H9 (cell line): Measurements from ENCODE around the gene SPSB4. TPM values are rescaled to one million over a fixed set of nuclear protein-coding genes. Genes with fewer than 3 reads are reported as not detected.

Experiments used
- DNase-seq: peaks from one replicate; pipeline ENCODE4 v3.0.0-alpha.2; 2017
- H2AFZ ChIP-seq: one replicate; pipeline ENCODE4 v1.6.1; 2013; ENCODE audit warnings: mild to moderate bottlenecking, low read length, control low read depth, moderate library complexity
- H2AK5ac ChIP-seq: 2 replicates; pipeline ENCODE4 v1.6.1; 2013; ENCODE audit warnings: low read length, control low read depth, mixed read lengths; ENCODE audit not compliant: insufficient read length
- H2BK120ac ChIP-seq: one replicate; pipeline ENCODE4 v1.6.1; 2013; ENCODE audit warnings: low read depth, mild to moderate bottlenecking, low read length, control low read depth, inconsistent platforms; ENCODE audit not compliant: poor library complexity, severe bottlenecking
- H2BK12ac ChIP-seq: 2 replicates; pipeline ENCODE4 v1.6.1; 2013; ENCODE audit warnings: low read length, control low read depth, mixed read lengths, low read depth; ENCODE audit not compliant: insufficient read length
- H2BK15ac ChIP-seq: 2 replicates; pipeline ENCODE4 v1.6.1; 2013; ENCODE audit warnings: low read depth, low read length, control low read depth
- H2BK20ac ChIP-seq: one replicate; pipeline ENCODE4 v1.6.1; 2013; ENCODE audit warnings: low read depth, mild to moderate bottlenecking, low read length, control low read depth, inconsistent platforms; ENCODE audit not compliant: poor library complexity, severe bottlenecking
- H2BK5ac ChIP-seq: 2 replicates; pipeline ENCODE4 v1.6.1; 2013; ENCODE audit warnings: low read length, control low read depth, mixed read lengths; ENCODE audit not compliant: insufficient read length
- H3K14ac ChIP-seq: 2 replicates; pipeline ENCODE4 v1.6.1; 2013; ENCODE audit warnings: low read length, control low read depth; ENCODE audit not compliant: insufficient read depth
- H3K18ac ChIP-seq: 2 replicates; pipeline ENCODE4 v1.6.1; 2013; ENCODE audit warnings: low read depth, mild to moderate bottlenecking, mixed read lengths, low read length, control low read depth; ENCODE audit not compliant: insufficient read length
- H3K23ac ChIP-seq: 2 replicates; pipeline ENCODE4 v1.6.1; 2013; ENCODE audit warnings: low read length, control low read depth, mixed read lengths, low read depth; ENCODE audit not compliant: insufficient read length
- H3K23me2 ChIP-seq: 2 replicates; pipeline ENCODE4 v1.6.1; 2013; ENCODE audit warnings: low read depth, mild to moderate bottlenecking, mixed read lengths, low read length, control low read depth; ENCODE audit not compliant: insufficient read length, poor library complexity, severe bottlenecking
- H3K27ac ChIP-seq: 2 replicates; pipeline ENCODE4 v1.5.1; 2013; ENCODE audit warnings: low read length, control low read depth, mixed read lengths, low read depth; ENCODE audit not compliant: insufficient read length
- H3K27me3 ChIP-seq: 2 replicates; pipeline ENCODE4 v1.6.1; 2013; ENCODE audit warnings: low read length, control low read depth, inconsistent platforms; ENCODE audit not compliant: insufficient read depth
- H3K4ac ChIP-seq: 2 replicates; pipeline ENCODE4 v1.6.1; 2013; ENCODE audit warnings: low read depth, mild to moderate bottlenecking, control low read depth, inconsistent platforms, low read length, moderate library complexity
- H3K4me1 ChIP-seq: 2 replicates; pipeline ENCODE4 v1.6.1; 2013; ENCODE audit warnings: low read length, control low read depth, inconsistent platforms; ENCODE audit not compliant: insufficient read depth
- H3K4me2 ChIP-seq: 2 replicates; pipeline ENCODE4 v1.6.1; 2013; ENCODE audit warnings: low read length, control low read depth, mixed read lengths; ENCODE audit not compliant: insufficient read length, insufficient read depth
- H3K56ac ChIP-seq: 2 replicates; pipeline ENCODE4 v1.6.1; 2013; ENCODE audit warnings: low read depth, mild to moderate bottlenecking, mixed read lengths, low read length, control low read depth; ENCODE audit not compliant: insufficient read length
- H3K79me1 ChIP-seq: 2 replicates; pipeline ENCODE4 v1.6.1; 2013; ENCODE audit warnings: low read depth, mild to moderate bottlenecking, moderate library complexity, low read length, control low read depth, inconsistent platforms; ENCODE audit not compliant: insufficient read depth, poor library complexity, severe bottlenecking
- H3K79me2 ChIP-seq: 2 replicates; pipeline ENCODE4 v1.6.1; 2013; ENCODE audit warnings: low read length, control low read depth, inconsistent platforms; ENCODE audit not compliant: insufficient read depth
- H3K9ac ChIP-seq: 2 replicates; pipeline ENCODE4 v1.6.1; 2013; ENCODE audit warnings: low read length, control low read depth, mixed read lengths; ENCODE audit not compliant: insufficient read length; ENCODE audit errors: extremely low read depth
- H3K9me3 ChIP-seq: one replicate; pipeline ENCODE4 v1.6.1; 2013; ENCODE audit warnings: low read depth, low read length, inconsistent platforms; ENCODE audit not compliant: control insufficient read depth
- H3T11ph ChIP-seq: one replicate; pipeline ENCODE4 v1.6.1; 2013; ENCODE audit warnings: mild to moderate bottlenecking, low read length, control low read depth, inconsistent platforms
- H4K20me1 ChIP-seq: one replicate; pipeline ENCODE4 v1.6.1; 2013; ENCODE audit not compliant: control insufficient read depth, insufficient read length, insufficient read depth
- H4K5ac ChIP-seq: 2 replicates; pipeline ENCODE4 v1.6.1; 2013; ENCODE audit warnings: low read depth, mild to moderate bottlenecking, mixed read lengths, low read length, control low read depth; ENCODE audit not compliant: insufficient read length
- H4K8ac ChIP-seq: replicated peaks from 2 replicates; pipeline ENCODE4 v1.6.1; 2013; ENCODE audit warnings: low read length, control low read depth, mixed read lengths, low read depth; ENCODE audit not compliant: insufficient read length
- H4K91ac ChIP-seq: 2 replicates; pipeline ENCODE4 v1.6.1; 2013; ENCODE audit warnings: low read depth, mild to moderate bottlenecking, moderate library complexity, mixed read lengths, low read length, control low read depth; ENCODE audit not compliant: insufficient read length
- H3K27ac Mint-ChIP-seq, 3 experiments: 2 replicates in 2 of 3; 3 replicates in 1 of 3; pipeline ENCODE4 v1.8.0; 2020 to 2021; ENCODE audit warnings: mixed read lengths in 3 of 3, mild to moderate bottlenecking in 1 of 3, moderate library complexity in 1 of 3
- H3K27me3 Mint-ChIP-seq: 2 replicates; pipeline ENCODE4 v1.8.0; 2021; ENCODE audit warnings: low read depth, mild to moderate bottlenecking, moderate library complexity, mixed read lengths
- H3K36me3 Mint-ChIP-seq, 3 experiments: 2 replicates in 2 of 3; 3 replicates in 1 of 3; pipeline ENCODE4 v1.8.0; 2020 to 2021; ENCODE audit warnings: low read depth in 3 of 3, mixed read lengths in 3 of 3; ENCODE audit not compliant: insufficient read depth in 1 of 3
- H3K4me1 Mint-ChIP-seq, 2 experiments: 2 replicates each; pipeline ENCODE4 v1.8.0; 2020; ENCODE audit warnings: mixed read lengths in 2 of 2
- H3K4me3 Mint-ChIP-seq, 2 experiments: 2 replicates in 1 of 2; 3 replicates in 1 of 2; pipeline ENCODE4 v1.8.0; 2020 to 2021; ENCODE audit warnings: mild to moderate bottlenecking in 2 of 2, mixed read lengths in 2 of 2, moderate library complexity in 1 of 2
- H3K9me3 Mint-ChIP-seq, 2 experiments: 2 replicates in 1 of 2; 3 replicates in 1 of 2; pipeline ENCODE4 v1.8.0; 2020; ENCODE audit warnings: mild to moderate bottlenecking in 2 of 2, mixed read lengths in 2 of 2, moderate library complexity in 1 of 2
- CTCF ChIP-seq: fragments of 200-600 bp; sonication (generic); conservative IDR thresholded peaks from 3 replicates; pipeline ENCODE4 v1.8.0; 2021; ENCODE audit warnings: antibody characterized with exemption, mild to moderate bottlenecking
- WGBS: extraction: QIAGEN DNeasy Blood & Tissue Kit; methylation state at CpG from one replicate; pipeline ENCODE4 v1.1.7; 2013; ENCODE audit warnings: missing lambda C conversion rate, low lambda C conversion rate, mixed read lengths; ENCODE audit not compliant: insufficient read length; ENCODE audit errors: extremely low coverage; 5-methylcytosine and 5-hydroxymethylcytosine counted together
- total RNA-seq: library from RNA; stranded (reverse); gene quantifications from 2 replicates; pipeline ENCODE4 v1.2.1, GENCODE V29; 2021

The SPSB4 gene
- total RNA-seq, 1 experiment from 2014 or later = 6.2 TPM

- no peak for TF ChIP-seq CTCF
- Histone ChIP-seq H3K23ac (no peak overlapping the region), H4K5ac (no peak overlapping the region), H3K56ac (no peak overlapping the region), H2BK5ac (no peak overlapping the region), H3K18ac (no peak overlapping the region), H3K4me1 (0 out of 2 replicates have a peak, but pooled peaks cover 3% of the 10 kb centered on the region), H3K27me3 (no peaks in the 10 kb centered on the region), H2BK12ac (no peak overlapping the region), H2BK120ac (no peak overlapping the region), H3K27ac (no peak overlapping the region), H4K8ac (no peak overlapping the region), H2BK15ac (no peak overlapping the region), H3K23me2 (no peaks in the 10 kb centered on the region), H3K14ac (peak overlapping the region; percentile 64; the same call in 1 of the 2 replicates), H3T11ph (no peak overlapping the region), H3K4me2 (no peak overlapping the region), H4K20me1 (no peaks in the 10 kb centered on the region), H2BK20ac (no peak overlapping the region), H4K91ac (no peak overlapping the region), H3K9ac (no peak overlapping the region), H3K79me2 (no peaks in the 10 kb centered on the region), H3K9me3 (no peaks in the 10 kb centered on the region), H3K4ac (no peak overlapping the region), H3K79me1 (no peaks in the 10 kb centered on the region), H2AK5ac (no peak overlapping the region), H2AFZ (no peak overlapping the region)
- no peaks in the 10 kb centered on the region for H3K27me3 Mint-ChIP-seq
- no peak for DNase-seq
- 0 out of 7 replicates have a peak overlapping the region, but pooled peaks of 1 of the 3 experiments have one; percentile 63 for H3K27ac Mint-ChIP-seq
- peaks cover 4 to 10% of the 10 kb centered on the region in 2 experiments; a peak in 4 of 5 replicates for H3K9me3 Mint-ChIP-seq
- H3K36me3 Mint-ChIP-seq = peaks cover under 1 to 10% (median 5%) of the 10 kb centered on the region in 3 experiments; a peak in 6 of 7 replicates
- WGBS = no CpG with 5 or more reads among the region's 23 CpGs
- no peak overlapping the region for H3K4me3 Mint-ChIP-seq
- H3K4me1 Mint-ChIP-seq = peaks cover 42 to 48% of the 10 kb centered on the region in 2 experiments
Observed at GRCh38 chr3:141094790-141095545, 43.8 kb downstream of the SPSB4 start.
